Common myeloid progenitor, CD34-positive (primary cell): ENCODE data around the gene PDE1A.
"Not testable (repeated sequence)": the region's sequence is repeated elsewhere in the genome, so short reads cannot be mapped to it uniquely, and the experiment has no call there.

Experiments
- CTCF ChIA-PET: fragments of 350-600 bp; sonication (Branson Sonifier 250); formaldehyde crosslinking; loops from one replicate; lab custom pipeline; 2021; ENCODE audit warnings: antibody characterized with exemption; lab: Charles Lee
- POLR2A ChIA-PET: fragments of 350-600 bp; sonication (Branson Sonifier 250); formaldehyde crosslinking; loops from one replicate; lab custom pipeline; 2021; ENCODE audit warnings: antibody characterized with exemption; lab: Charles Lee
- DNase-seq, 3 donors: peaks; one replicate each; pipeline versions ENCODE4 v3.0.0 to v3.0.0-alpha.2; 2013
- H3K27ac ChIP-seq, 2 experiments: 1 replicate in 1 of 2; 2 replicates in 1 of 2; pipeline ENCODE4 v1.7.0; 2013; ENCODE audit warnings: inconsistent platforms in 2 of 2, low read length in 2 of 2, mild to moderate bottlenecking in 2 of 2, low read depth in 1 of 2, moderate library complexity in 1 of 2; ENCODE audit not compliant: severe bottlenecking in 2 of 2, insufficient read depth in 1 of 2, poor library complexity in 1 of 2
- H3K27me3 ChIP-seq, 5 experiments: replicated peaks in 2 of 5; 1 replicate in 3 of 5; 2 replicates in 2 of 5; pipeline versions ENCODE4 v1.6.1 to v1.7.0; 2013; ENCODE audit warnings: low read length in 4 of 5, mild to moderate bottlenecking in 2 of 5, moderate library complexity in 2 of 5, inconsistent platforms in 1 of 5; ENCODE audit not compliant: insufficient read depth in 5 of 5, control insufficient read depth in 4 of 5
- H3K36me3 ChIP-seq, 4 experiments: 1 replicate in 2 of 4; 2 replicates in 2 of 4; pipeline versions ENCODE4 v1.6.1 to v1.7.0; 2013; ENCODE audit warnings: low read length in 3 of 4, control low read depth in 1 of 4, mild to moderate bottlenecking in 1 of 4; ENCODE audit not compliant: control insufficient read depth in 4 of 4, insufficient read depth in 4 of 4
- H3K4me1 ChIP-seq, 4 experiments: 1 replicate in 3 of 4; 2 replicates in 1 of 4; pipeline versions ENCODE4 v1.6.1 to v1.7.1; 2013; ENCODE audit warnings: low read length in 3 of 4, mild to moderate bottlenecking in 3 of 4, control low read depth in 1 of 4, inconsistent platforms in 1 of 4, moderate library complexity in 1 of 4; ENCODE audit not compliant: control insufficient read depth in 4 of 4, insufficient read depth in 4 of 4; ENCODE audit errors: control extremely low read depth in 1 of 4
- H3K4me3 ChIP-seq, 7 experiments: 1 replicate in 4 of 7; 2 replicates in 3 of 7; pipeline versions ENCODE4 v1.5.1 to v1.7.0; 2013; ENCODE audit warnings: mild to moderate bottlenecking in 7 of 7, low read length in 6 of 7, moderate library complexity in 6 of 7, inconsistent platforms in 2 of 7, low read depth in 2 of 7, control low read depth in 1 of 7; ENCODE audit not compliant: insufficient read depth in 4 of 7, control insufficient read depth in 1 of 7; ENCODE audit errors: extremely low read depth in 1 of 7
- H3K9me3 ChIP-seq, 5 experiments: 1 replicate in 4 of 5; 2 replicates in 1 of 5; pipeline versions ENCODE4 v1.6.1 to v1.7.1; 2013; ENCODE audit warnings: low read length in 4 of 5, mild to moderate bottlenecking in 2 of 5, inconsistent platforms in 1 of 5, low read depth in 1 of 5, moderate library complexity in 1 of 5; ENCODE audit not compliant: control insufficient read depth in 4 of 5, insufficient read depth in 2 of 5; ENCODE audit errors: control extremely low read depth in 1 of 5
- WGBS: methylation state at CpG from one replicate; pipeline ENCODE4 v1.1.5; 2013; ENCODE audit not compliant: insufficient coverage; 5-methylcytosine and 5-hydroxymethylcytosine counted together

Gene PDE1A

DNA sequence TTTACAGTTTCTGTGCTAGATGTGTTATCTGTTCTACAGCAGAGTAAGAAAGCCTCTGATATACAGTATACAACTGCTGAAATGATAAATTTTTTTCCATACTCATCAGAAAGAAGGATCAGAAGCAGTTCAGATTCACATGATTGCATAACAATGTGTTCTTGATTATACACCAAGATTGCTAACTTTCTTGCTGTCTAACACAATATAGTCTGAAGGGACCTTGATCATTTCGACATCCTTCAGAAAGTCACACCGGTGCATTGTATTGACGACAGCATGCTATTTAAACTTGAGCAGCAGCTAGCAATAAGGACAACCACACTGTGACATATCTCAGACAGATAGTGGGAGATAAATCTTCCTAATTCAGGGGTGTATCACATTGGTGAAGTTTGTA, 127.2 kb downstream of the PDE1A start:
- 100% methylated on average over 3 of the region's 3 CpGs for WGBS
- ChIA-PET CTCF (no interaction called here), POLR2A (no interaction called here)

DNA sequence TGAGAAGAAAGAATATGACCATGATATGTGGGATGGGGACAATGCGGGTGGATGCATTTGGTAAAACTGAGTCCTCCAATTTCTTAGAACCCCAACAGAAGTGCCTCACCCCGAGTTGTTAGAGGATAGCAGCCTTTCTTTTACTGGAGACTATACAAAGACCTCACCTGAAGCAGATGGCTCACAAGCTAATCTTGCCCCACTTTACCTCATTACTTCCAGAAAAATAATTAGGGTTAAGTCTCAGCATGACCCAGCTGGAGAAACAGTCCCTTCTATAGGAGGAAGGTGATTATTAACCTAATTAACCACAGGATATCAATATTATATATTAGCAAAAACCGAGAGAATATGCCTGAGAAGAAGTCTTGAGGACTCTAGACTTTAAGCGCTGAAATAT, 128.4 kb downstream of the PDE1A start:
- Histone ChIP-seq H3K36me3 (no peaks in the 10 kb centered on the region), H3K27me3 (no peaks in the 10 kb centered on the region), H3K27ac (no peak overlapping the region), H3K4me3 (no peak overlapping the region), H3K4me1 (no peaks in the 10 kb centered on the region), H3K9me3 (no peaks in the 10 kb centered on the region)
- POLR2A ChIA-PET: no interaction called here
- CTCF ChIA-PET: no interaction called here
- no peak for DNase-seq
- 71% methylated on average over 1 of the region's 4 CpGs for WGBS

More for the DNA sequence above, 127.2 kb downstream of the PDE1A start:
- no peaks in the 10 kb centered on the region for H3K36me3 ChIP-seq
- no peaks in the 10 kb centered on the region for H3K27me3 ChIP-seq
- DNase-seq: no peak
- no peak overlapping the region for H3K27ac ChIP-seq
- H3K4me3 ChIP-seq: no peak overlapping the region
- H3K4me1 ChIP-seq: no peaks in the 10 kb centered on the region
- no peaks in the 10 kb centered on the region for H3K9me3 ChIP-seq

DNA sequence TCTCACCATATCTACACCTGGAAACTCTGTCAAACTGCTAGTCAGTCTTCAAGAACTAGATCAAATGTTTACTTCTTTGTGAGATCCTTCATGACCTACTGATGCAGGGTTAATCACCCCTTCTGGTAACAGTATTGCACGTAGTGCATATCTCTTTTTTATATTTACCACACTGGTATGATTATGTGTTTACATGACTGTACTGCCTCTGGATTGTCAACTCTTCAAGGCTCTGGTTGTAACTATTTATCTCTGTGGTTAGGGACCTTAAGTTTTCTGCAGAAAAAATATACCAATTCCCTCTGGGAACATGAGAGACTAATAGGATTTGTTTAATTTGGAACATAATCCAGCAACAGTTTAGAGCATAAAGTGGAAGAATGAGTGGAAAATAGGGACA, 135.5 kb downstream of the PDE1A start:
- Histone ChIP-seq H3K36me3 (no peaks in the 10 kb centered on the region), H3K4me1 (no peaks in the 10 kb centered on the region), H3K27me3 (no peaks in the 10 kb centered on the region), H3K9me3 (no peaks in the 10 kb centered on the region), H3K27ac (no peak overlapping the region), H3K4me3 (no peak overlapping the region)
- POLR2A ChIA-PET: no interaction called here
- no peak for DNase-seq
- WGBS: no CpG with 5 or more reads among the region's 1 CpG
- CTCF ChIA-PET: no interaction called here

DNA sequence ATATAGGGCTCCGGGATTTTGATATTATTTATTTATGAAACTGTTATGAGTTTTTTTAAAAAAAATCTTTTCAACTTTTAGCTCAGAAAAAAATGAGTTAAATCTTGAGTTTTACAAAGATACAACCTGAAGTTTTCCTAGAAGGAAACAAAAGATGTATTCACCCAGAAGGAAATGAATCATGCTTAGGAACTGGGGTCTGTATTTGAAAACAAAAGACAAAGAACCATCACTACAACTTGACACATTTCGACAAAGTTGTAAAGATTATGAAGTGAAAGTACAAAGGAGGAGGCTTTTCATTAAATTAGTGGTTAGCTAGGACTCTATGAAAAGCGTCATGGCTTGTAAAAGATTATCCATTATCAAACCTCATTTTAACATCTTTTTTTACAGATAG, 143.3 kb downstream of the PDE1A start:
- no CpG with 5 or more reads among the region's 3 CpGs for WGBS
- no peak overlapping the region for H3K27ac ChIP-seq
- no peaks in the 10 kb centered on the region for H3K36me3 ChIP-seq
- POLR2A ChIA-PET: no interaction called here
- H3K27me3 ChIP-seq: no peaks in the 10 kb centered on the region
- H3K9me3 ChIP-seq: no peaks in the 10 kb centered on the region
- CTCF ChIA-PET: no interaction called here
- no peak overlapping the region for H3K4me3 ChIP-seq
- DNase-seq: no peak
- peaks cover 0 to 4% (median 2%) of the 10 kb centered on the region in 4 experiments for H3K4me1 ChIP-seq

DNA sequence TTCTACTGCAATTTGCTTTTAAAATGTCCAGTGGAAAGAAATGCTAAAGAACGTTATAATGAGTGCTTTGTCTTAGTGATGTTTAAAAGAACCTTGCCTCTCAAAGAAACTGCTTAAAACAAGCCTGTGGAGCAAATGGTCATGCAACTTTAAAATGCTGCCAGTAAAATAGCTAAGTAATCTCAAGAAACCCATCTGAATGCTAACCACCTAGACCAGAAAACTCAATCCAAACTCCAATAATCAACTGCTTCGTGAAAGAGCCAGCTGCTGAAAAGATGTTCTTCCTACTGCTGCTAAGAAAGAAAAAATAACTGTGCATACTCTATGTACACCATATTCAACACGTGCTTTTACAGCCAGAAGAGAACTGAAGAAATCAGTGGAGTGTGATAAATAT, 145.6 kb downstream of the PDE1A start:
- Histone ChIP-seq H3K9me3 (peaks cover 2 to 10% (median 5%) of the 10 kb centered on the region in 5 experiments), H3K4me1 (peaks cover 0 to 4% (median 2%) of the 10 kb centered on the region in 4 experiments), H3K4me3 (no peak overlapping the region), H3K27me3 (no peaks in the 10 kb centered on the region), H3K27ac (no peak overlapping the region), H3K36me3 (peaks cover 0 to 3% (median 0%) of the 10 kb centered on the region in 4 experiments)
- ChIA-PET CTCF (no interaction called here), POLR2A (no interaction called here)
- 100% methylated on average over 1 of the region's 3 CpGs for WGBS
- DNase-seq: no peak

DNA sequence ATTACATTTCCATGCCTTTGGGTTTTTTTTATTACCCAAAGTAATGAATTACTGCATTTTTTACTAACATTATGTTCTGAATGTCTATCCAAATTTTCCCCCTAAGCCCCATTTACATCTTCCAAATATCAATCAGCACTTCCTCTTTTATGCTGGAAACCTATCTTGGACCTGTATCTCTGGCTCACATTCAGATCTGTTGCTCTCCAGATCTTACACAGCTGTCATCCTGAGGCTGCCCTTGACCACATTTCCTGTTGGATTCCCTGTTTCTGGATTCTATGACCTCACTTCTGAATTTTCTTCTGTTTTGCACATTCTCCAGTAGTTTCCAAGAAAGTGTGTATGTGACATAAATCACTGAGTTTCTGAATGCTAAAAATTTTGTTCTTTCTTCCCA, 146.7 kb downstream of the PDE1A start:
- H3K36me3 ChIP-seq: peaks cover 0 to 3% (median 0%) of the 10 kb centered on the region in 4 experiments
- peaks cover 2 to 13% (median 6%) of the 10 kb centered on the region in 5 experiments for H3K9me3 ChIP-seq
- H3K27me3 ChIP-seq: no peaks in the 10 kb centered on the region
- H3K27ac ChIP-seq: no peak overlapping the region
- peak in 2 of 3 donors; percentile 6 to 38 for DNase-seq
- no peak overlapping the region for H3K4me3 ChIP-seq
- ChIA-PET POLR2A (no interaction called here), CTCF (no interaction called here)
- peaks cover 0 to 4% (median 2%) of the 10 kb centered on the region in 4 experiments for H3K4me1 ChIP-seq

DNA sequence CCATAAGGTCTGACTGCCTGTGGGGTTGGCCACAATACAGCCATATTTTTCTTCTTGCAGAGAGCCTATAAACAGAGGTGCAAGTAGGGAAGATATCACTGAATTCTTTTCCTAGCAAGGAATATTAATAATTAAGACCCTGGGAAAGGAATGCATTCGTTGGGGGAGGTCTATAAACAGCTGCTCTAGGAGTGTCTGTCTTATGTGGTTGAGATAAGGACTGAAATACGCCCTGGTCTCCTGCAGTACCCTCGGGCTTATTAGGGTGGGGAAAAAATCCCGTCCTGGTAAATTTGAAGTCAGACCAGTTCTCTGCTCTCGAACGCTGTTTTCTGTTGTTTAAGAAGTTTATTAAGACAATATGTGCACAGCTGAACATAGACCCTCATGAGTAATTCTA, 150.2 kb downstream of the PDE1A start:
- H3K27me3 ChIP-seq, H3K4me3 ChIP-seq, CTCF ChIA-PET, H3K27ac ChIP-seq, POLR2A ChIA-PET, H3K36me3 ChIP-seq, H3K4me1 ChIP-seq: not testable (repeated sequence)
- H3K9me3 ChIP-seq: peaks cover 2 to 16% (median 9%) of the 10 kb centered on the region in 5 experiments
- DNase-seq: peak in 2 of 3 donors; percentile 14 to 30
- WGBS: 87% methylated on average over 3 of the region's 6 CpGs
